CD4-positive, alpha-beta T cell treated with Interleukin-6 for 4 hours (primary cell): ENCODE results near the gene TMEM184B.
"Not testable (repeated sequence)": the region's sequence is repeated elsewhere in the genome, so short reads cannot be mapped to it uniquely, and the experiment has no call there.

Source experiments
- DNase-seq: peaks from one replicate; pipeline ENCODE4 v3.0.0-alpha.2; 2020; ENCODE audit warnings: mixed read lengths

Gene TMEM184B

GRCh38 chr22:38246046-38246658, 26.7 kb downstream of the TMEM184B start:
- no peak for DNase-seq

- no peak for DNase-seq
Observed at GRCh38 chr22:38244106-38244505, 28.7 kb downstream of the TMEM184B start.

GRCh38 chr22:38243007-38243765, 29.6 kb downstream of the TMEM184B start:
- no peak for DNase-seq

GRCh38 chr22:38240734-38241252, 32.0 kb downstream of the TMEM184B start:
- DNase-seq = no peak

- no peak for DNase-seq
Observed at GRCh38 chr22:38239101-38239761, 33.6 kb downstream of the TMEM184B start.

- DNase-seq = no peak
Observed at GRCh38 chr22:38238519-38239071, 34.2 kb downstream of the TMEM184B start.

- no peak for DNase-seq
Observed at GRCh38 chr22:38236786-38237185, 36.0 kb downstream of the TMEM184B start.

GRCh38 chr22:38235240-38235850, 37.5 kb downstream of the TMEM184B start:
- DNase-seq = no peak

GRCh38 chr22:38233856-38234255, 39.0 kb downstream of the TMEM184B start:
- not testable (repeated sequence) for DNase-seq

GRCh38 chr22:38233427-38233826, 39.4 kb downstream of the TMEM184B start:
- DNase-seq = no peak

GRCh38 chr22:38232196-38232595, 40.6 kb downstream of the TMEM184B start:
- DNase-seq = no peak

- DNase-seq = no peak
Observed at GRCh38 chr22:38230916-38231315, 41.9 kb downstream of the TMEM184B start.

GRCh38 chr22:38230108-38230825, 42.5 kb downstream of the TMEM184B start:
- DNase-seq = peak; percentile 58

GRCh38 chr22:38228873-38229740, 43.7 kb downstream of the TMEM184B start:
- DNase-seq = peak; percentile 33

GRCh38 chr22:38228326-38228872, 44.4 kb downstream of the TMEM184B start:
- DNase-seq = no peak

- DNase-seq = no peak
Observed at GRCh38 chr22:38226853-38227649, 45.8 kb downstream of the TMEM184B start.

GRCh38 chr22:38223289-38223960, 49.4 kb downstream of the TMEM184B start:
- DNase-seq = no peak

- DNase-seq = no peak
Observed at GRCh38 chr22:38222797-38223119, 50.1 kb downstream of the TMEM184B start.
